Hepatic stellate cell (primary cell): ENCODE results near the gene SDHA.
"Not testable (repeated sequence)": the region's sequence is repeated elsewhere in the genome, so short reads cannot be mapped to it uniquely, and the experiment has no call there.

Source experiments
- DNase-seq: peaks from one replicate; pipeline ENCODE4 v3.0.0; 2011; ENCODE audit warnings: low spot score

SDHA gene

DNA sequence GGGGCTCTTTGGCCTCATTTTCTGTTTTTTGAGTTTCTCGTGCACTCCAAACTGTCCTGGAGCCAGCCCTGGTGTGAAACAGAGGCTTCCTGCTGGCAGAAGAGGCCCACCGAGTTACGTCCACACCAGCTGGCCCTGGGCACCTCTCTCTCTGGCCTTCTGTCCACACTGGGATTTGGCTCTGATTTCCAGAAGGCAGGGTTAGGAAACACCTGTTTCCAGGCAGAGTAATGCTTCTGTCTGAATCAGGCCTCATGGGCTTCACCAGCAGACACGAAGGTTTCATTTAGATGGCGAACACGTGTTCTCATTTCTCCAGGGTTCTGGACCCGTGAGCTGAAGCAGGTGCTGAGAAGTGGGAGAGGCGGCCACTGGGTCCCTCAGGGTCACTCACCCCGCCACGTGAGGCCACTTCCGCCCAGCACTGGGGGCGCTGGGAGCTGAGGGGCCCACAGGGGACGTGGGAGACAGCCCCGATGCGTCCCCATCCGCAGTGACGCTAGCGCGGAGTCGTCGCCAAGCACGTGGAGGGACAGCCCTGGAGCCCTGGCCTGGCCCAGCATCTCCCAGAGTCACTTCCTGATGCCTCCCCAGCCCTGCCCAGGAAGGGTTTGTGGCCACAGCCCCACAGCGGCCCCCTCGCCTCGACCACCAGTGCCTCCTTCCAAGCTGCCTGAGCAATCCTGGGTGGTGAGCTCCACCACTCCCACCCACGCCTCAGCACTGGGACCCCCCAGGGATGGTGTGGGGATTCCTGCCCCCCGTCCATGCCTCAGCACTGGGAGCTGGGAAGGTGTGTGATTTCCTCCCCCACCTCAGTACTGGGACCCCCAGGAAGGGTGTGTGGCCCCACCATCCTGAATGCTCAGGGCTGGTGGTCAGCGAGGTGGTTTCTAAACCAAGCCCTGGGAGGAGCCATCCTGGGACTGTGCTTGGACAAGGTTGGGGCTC, 31.8 kb upstream of the SDHA start:
- no peak for DNase-seq

DNA sequence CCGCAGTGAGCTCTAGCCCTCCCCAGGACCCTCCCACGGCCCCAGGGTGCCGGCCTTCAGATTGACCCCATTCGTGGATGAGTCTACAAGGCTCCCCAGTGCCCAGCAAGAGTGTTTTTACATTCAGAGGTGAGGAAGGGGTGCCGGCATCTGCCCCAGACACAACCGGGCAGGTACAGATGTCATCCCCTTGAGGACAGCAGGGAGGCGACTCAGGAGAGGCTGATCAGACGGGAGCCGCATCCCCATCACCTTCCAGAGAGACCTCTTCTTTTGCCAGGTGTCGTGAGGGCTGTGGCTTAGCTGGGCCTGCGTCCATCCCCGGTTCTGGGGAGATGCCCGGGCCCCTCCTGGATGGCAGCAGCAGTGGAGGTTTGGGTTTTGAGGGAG, 31.1 kb upstream of the SDHA start:
- no peak for DNase-seq

DNA sequence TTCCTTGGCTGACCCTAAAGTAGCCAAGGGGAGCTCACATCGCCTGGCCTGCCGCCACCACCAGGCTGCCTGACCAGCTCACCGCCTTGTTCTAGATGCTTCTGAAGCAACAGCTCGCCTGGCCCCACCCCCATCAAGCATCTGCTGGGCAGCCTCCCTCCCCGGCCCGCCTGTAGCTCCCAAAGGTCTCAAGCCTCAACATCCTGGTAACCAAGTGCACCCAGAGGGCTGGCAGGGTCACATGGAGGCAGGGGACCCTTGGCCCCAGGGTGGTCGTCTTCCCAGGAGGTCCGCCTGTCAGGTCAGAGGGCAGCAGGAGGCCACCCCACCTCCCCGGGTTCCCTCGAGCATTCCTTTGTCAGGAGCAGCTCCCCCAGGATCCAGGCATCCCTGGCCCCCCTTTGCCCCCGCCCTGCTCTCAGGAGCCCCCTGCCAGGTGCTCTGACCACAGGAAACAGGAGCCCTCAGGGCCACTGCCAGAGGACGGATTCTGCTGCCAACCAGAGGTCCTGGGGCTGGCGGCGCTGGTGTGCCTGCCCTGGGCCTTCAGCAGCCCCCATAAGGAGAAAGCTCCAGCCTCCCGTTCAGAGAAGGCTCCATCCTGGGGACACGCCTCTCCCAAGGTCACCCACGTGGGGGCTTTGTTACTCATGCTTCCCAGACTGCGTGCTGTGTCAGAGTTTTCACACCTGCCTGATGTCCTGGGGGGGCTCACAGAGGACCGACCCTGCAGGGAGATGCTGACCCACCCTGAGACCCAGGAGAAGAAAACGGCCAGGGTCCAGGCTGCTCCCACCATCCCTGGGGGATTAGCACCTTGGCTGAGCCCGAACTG, 30.3 kb upstream of the SDHA start:
- no peak for DNase-seq

DNA sequence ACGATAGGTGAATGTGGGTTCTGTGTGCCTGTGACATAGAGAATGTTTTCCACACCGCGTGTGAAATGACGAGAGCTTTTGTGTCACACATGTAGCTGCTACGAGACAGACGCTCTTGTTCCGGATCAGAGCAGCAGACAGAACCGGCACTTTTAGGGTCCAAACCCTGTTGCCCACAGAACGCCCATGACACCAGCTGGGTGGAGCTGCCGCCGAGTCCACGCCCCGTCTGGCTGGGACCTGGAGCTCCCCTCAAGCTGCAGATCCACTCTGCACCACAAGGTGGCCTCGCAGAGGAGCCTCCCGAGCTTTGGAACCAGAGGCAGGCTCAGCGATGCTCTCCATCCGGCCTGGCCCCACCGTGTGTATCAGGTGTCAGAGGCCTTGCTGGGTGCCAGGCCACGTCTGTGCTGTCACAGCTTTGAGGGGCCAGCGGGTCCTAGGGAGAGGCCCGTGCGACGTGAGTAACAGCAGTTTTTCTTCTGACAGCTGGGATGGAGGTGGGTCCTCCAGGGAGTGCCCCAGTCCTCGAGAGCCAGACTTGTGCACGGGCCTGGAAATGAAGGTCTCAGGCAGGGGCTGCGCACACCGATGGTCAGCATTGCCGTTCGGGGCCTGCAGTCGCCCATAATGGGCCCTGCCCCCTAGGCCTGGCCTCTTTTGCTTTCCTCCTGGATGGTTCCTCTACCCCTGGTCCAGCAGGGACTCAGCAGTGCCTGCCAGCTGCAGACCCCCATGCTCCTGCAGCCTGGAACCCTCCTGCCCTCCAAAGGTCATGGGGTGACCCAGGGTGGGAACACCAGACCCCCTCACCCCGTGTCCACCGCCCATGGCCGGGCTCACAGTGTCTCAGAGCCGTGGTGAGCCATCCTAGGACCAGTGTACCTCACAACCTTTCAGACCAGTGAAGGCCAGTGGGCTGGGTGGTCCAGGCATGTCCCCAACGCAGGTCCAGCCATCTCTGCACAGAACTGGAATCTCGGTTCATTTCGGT, 29.3 kb upstream of the SDHA start:
- DNase-seq = peak; percentile 96

DNA sequence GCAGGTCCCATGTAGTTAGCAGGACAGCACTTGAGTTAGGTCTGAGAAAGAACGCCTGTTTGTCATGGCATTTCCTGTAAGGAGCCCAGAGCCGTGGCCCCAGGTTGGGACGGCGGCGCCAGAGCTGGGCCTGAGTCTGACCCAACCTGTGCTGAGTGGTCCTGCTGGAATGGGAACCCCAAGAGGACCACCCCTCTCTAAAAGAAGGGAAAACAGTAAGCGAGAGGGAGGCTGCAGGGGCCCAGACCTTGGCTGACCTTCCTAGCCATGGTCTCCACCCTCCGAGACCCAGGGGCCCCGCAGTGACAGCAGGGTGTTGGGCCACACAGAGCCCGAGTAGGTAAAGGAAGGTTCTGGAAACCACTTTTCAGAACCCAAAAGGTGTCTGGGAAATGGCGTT, 28.6 kb upstream of the SDHA start:
- DNase-seq = no peak

DNA sequence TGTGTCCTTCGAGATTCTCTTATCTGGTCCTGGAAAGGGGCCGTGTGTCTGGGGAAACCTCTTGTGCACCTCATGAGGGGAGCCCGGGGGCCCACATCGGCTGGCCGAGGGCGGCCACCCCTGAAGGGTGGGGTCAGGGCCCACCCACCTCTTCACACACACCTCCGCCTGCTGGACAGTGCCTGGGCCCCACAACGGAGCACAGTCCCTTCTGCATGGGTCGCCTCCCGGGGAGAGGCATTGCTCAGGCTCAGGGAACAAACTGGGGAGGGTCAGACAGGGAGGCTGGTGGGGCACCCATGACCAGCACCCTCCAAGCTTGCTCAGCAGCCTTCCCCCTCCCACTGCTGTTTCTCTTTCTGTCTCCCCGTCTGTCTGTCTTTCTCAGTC, 28.1 kb upstream of the SDHA start:
- no peak for DNase-seq

DNA sequence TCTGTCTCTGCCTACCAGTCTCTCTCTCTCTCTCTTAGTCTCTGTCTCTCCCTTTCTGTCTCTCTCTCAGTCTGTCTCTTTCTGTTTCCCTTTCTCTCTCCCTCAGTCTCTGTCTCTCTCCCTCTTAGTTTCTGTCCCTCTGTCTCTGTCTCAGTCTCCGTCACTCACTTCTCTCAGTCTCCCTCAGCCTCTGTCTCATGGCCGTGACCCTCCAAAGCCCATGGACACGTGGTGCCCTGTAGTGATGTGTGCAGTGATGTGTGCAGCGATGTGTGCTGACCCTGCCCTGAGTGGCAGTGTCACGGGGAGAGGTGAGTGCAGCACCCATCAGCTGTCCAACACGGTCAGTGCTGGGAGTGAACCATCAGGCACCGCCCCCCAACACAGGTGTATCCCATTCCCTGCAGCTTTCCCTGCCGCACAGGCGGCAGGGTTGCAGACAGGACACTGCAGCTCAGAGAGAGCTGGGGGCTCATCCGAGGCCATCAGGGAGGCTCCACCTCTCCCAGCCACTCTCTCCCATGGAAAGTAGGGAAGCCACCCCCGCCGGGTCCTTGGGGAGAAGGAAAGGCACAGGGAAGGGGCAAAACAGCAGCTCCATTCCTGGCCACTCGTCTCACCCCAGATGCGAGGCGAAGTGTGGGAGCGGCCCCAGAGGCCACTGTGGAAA, 27.6 kb upstream of the SDHA start:
- DNase-seq = no peak

DNA sequence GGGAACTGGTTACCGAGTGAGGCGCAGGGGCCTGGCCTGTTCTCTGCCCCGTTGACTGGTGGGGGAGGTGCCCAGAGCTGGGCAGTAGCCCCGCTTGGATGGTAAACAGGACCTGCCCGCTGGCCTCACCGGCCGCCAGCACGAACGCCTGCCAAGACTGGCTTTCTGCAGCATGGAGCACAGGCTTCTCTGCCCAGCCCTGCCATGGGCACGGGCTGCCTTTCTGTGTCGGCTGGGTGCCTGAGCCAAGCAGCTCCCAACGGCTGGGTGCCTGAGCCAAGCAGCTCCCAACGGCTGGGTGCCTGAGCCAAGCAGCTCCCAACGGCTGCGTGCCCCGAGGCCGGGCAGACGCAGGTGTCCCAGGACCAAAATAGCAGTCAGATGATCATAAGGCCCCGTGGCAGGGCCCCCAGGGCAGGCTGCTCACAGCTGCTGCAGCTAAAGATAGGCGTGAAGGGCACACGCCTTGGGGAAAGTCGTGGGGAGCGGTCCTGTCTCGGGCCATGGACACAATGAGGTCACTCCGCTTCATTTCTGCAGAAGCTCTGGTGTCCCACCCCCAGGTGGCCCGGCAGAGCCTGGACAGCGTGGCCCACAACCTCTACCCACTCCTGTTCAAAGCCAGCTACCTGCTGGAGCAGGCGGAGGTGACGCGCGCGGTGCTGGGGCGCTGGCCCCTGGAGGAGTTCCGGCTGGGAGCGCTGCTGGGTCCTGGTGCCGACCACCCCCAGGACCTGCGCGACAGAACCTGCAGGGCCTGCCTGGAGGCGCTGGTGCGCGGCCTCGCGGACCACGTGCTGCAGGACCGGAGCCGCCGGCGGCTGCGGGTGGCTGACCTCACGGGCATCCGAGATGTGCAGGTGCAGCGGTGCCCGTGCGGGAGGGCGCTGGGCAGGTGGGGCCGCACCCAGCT, 26.8 kb upstream of the SDHA start, which contains the start of gene LRRC14B:
Gene LRRC14B (plus strand): TSS at position 460 of the 913 bp plus-strand sequence. CDS start 44 bp downstream, at position 504.
- no peak for DNase-seq

DNA sequence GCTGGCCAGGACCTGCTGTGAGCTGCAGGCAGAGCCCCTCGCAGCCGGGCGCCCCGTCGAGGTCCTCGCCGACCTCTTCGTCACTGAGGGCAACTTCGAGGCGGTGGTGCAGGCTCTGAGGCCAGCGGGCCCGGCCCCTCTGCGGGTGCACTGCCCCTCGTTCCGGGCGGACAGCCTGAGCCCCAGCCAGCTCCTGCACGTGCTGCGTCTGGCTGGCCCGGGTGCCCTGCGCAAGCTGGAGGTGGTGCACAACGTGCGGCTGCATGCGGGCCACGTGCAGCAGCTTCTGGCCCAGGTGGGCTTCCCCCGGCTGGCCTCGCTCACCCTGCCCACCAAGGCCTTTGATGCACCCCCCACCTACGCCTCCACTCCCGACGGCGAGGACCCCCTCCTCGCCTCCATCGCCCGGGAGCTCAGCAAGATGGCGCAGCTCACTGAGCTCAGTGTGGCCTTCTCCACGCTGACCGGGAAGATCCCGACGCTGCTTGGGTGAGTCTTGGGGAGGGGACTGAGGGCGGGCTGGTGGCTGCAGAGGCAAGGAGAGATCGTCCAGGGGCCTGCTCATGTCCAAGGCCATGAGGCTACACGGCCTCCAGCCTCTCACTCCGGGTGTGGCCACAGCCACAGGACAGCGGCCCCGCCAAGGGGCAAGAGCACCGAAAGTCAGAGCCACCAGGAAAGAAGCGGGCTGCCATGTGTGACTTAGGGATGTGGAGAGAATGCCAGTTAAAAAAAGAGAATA, 26.0 kb upstream of the SDHA start:
- no peak for DNase-seq

DNA sequence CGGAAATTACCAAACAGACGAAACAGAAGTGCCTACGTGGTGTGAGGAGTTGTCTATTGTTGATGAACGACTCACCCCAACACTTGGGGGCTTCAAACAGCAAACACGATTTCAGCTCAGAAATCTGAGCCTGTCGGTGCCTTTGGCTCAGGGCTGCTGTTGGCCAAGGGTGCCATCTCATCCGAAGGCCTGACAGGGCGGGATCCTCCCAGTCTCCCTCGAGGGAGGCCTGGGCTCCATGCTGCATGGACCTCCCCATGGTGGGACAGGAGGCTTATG, 25.5 kb upstream of the SDHA start:
- DNase-seq = no peak

DNA sequence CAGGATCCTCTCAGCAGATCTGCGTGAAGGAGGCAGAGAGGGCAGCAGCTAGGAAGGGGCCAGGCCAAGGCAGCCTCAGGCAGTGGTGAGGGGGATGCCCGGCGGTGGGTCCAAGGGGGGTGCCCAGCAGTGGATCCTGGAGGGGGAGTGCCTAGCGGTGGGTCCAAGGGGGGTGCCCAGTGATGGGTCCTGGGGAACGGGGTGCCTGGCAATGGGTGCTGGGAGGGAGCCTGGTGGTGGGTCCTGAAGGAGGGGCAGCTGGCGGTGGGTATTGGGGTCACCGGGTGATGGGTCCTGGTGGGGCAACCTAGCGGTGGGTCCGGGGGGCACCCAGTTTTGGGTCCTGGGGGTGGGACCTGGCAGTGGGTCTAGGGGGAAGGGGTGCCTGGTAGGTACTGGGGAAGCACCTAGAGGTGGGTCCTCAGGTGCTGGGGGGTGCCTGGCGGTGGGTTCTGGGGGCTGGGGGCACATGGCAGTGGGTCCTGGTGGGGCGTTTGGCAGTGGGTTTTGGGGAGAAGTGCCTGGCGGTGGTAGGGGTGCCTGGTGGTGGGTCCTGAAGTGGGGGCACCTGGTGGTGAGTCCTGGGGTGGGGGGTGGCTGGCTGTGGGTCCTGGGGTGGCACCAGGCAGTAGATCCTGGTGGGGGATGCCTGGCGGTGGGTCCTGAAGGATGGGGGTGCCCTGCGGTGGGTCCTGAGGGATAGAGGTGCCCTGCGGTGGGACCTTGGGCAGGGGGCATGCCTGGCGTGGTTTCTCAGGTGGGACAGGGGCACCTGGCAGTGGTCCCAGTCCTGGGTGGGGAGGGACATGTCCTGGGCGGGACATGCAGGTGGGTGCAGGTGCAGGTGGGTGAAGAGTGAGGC, 24.9 kb upstream of the SDHA start:
- DNase-seq = no peak

DNA sequence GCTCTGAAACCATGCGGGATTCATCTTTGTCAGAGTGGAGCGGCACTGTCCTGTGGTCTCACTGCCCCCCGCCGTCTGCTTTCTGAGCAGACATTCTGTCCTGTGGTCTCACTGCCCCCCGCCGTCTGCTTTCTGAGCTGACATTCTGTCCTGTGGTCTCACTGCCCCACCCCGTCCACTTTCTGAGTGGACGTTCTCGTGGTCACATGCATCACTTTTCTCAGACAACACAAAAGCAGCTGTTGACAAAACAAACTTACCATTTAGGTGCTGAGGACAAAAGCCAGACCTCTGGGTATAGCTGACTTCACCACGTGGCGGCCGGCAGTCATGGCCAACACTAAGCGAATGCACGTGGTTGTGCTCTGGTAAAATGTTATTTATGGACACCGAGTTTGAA, 24.0 kb upstream of the SDHA start:
- no peak for DNase-seq

DNA sequence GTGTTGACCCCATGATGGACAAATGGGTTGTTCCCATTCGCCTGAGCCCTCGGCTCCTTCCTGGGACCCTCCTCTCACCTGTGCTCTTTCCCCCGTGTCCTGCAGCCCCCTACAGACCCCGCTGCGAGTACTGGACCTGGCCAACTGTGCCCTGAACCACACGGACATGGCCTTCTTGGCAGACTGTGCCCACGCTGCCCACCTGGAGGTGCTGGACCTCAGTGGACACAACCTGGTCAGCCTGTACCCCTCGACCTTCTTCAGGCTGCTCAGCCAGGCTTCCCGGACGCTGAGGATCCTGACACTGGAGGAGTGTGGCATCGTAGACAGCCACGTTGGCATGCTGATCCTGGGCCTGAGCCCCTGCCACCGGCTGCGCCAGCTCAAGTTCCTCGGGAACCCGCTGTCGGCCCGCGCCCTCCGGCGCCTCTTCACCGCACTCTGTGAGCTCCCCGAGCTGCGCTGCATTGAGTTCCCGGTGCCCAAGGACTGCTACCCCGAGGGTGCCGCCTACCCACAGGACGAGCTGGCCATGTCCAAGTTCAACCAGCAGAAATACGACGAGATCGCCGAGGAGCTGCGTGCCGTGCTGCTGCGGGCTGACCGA, 23.4 kb upstream of the SDHA start:
- no peak for DNase-seq

DNA sequence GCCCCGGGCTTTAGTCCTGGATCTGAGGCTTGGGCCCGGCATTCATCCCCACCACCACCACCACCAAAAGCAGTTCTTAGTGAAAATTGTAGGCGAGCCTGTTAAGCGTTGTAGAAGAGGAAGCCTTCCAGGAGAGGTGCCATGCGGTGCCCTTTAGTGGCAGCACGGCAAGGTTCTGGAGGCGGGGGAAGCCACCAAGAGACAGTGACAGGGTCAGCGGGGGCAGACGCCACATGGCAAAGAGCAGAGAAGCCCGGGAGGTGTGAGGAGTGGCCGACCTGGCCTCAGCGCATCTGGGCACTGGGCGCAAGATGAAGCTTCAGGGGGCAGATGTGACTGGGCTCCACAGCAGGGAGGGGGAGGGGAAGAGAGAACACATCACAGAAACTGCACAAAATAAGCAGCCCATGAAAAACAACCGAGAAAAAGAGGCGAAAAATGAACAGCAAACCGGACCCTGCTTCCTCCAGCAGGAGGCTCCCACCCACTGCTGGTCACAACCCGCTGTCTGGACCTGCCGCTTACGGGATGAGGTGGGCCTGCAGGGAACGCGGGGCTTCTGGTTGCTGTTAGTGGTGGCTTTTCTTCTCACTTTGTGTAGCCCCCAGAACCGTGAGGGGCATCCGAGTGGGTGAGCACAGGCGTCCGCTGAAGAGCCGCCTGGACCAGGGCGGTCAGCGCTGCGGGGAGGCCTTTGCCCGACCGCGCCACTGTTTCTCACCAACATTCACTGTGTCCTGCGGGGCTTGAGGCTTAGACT, 22.5 kb upstream of the SDHA start:
- DNase-seq = no peak

DNA sequence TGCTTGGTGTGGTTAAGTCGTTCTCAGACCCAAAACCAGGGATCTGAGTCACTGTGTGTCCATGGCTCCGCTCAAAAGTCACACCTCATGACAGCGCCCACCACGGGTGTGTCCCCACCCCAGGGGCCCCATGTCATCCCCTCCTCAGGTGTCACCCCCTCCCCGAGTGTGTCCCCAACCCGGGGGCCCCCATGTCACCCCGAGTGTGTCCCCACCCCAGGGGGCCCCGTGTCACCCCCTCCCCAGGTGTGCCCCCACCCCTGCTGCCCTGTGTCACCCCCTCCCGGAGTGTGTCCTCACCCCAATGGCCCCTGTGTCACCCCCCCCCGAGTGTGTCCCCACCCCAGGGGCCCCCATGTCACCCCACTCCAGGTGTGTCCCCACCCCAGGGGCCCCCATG, 21.8 kb upstream of the SDHA start:
- DNase-seq = no peak

DNA sequence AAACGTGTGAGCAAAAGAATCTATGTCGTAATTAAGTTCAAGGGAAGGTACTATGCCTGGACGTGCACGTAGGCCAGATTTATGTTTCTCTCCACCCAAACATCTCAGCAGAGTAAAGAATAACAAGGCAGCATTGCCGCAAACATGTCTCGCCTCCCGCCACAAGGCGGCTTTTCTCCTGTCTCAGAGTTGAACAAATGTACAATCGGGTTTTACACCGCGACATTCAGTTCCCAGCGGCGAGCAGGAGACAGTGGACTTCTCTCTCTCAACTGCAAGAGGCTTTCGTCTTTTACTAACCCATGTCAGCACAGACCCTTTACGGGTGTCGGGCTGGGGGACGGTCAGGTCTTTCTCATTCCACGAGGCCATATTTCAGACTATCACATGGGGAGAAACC, 21.1 kb upstream of the SDHA start:
- DNase-seq = not testable (repeated sequence)

DNA sequence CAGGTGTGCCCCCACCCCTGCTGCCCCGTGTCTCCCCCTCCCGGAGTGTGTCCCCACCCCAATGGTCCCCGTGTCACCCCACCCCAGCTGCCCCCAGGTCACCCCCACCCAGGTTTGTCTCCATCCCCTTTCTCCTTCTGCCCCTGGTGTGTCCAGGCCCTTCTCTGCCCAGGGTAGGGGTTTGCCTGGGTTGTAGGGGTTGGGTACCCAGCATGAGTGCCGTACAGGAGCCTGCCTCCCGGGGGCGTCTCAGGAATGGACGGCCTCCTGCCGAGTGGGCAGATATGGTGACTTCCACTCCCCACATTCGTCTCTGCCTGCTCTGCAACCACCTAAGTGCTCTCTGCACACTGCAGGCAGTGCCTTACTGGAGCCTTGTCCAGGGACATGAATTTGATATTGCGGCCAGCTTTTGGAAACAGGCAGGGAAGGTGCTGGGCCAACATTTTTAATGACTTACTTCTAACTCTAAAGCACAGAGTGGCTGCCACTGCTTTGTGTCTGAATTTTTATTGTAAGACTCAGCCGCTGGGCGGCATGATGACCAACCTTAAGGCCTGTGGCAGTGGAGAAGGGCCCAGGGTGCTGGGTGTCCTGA, 20.1 kb upstream of the SDHA start:
- DNase-seq = no peak
